Measurements from ENCODE around the gene LTN1.

LTN1 gene

GRCh38 chr21:28986677-28987076 lies 6.0 kb downstream of the LTN1 start:
- Histone ChIP-seq H3K9me3 (ENCODE audit: insufficient read depth, low read length) (no peaks in the 10 kb centered on the region), H3K79me2 (ENCODE audit: insufficient read depth, low read length) (peaks cover 56% of the 10 kb centered on the region), H3K4me3 (ENCODE audit: insufficient read depth, low read length, poor library complexity, severe bottlenecking) (no peak overlapping the region), H3K27ac (ENCODE audit: low read depth, low read length) (no peak overlapping the region), H3K9me2 (replicated peaks; ENCODE audit: insufficient read depth, low read length) (no peaks in the 10 kb centered on the region), H3F3A (ENCODE audit: insufficient read depth) (no peaks in the 10 kb centered on the region; the same call in 1 of the 2 replicates), H3K27me3 (ENCODE audit: low read length) (no peaks in the 10 kb centered on the region), H2AFZ (ENCODE audit: low read depth, low read length, severe bottlenecking) (no peak overlapping the region), H3K9ac (ENCODE audit: low read length) (no peak overlapping the region), H3K36me3 (ENCODE audit: low read length) (peaks cover 23% of the 10 kb centered on the region; the same call in 1 of the 2 replicates), H3K4me2 (ENCODE audit: low read depth, low read length, poor library complexity, severe bottlenecking) (no peak overlapping the region), H4K20me1 (ENCODE audit: low read depth, low read length) (no peaks in the 10 kb centered on the region)
- TF ChIP-seq CTCF (IDR thresholded peaks at IDR 0.05; ENCODE audit: insufficient read depth, low read length, poor library complexity, severe bottlenecking) = no peak
- TF ChIP-seq EZH2phosphoT487 (conservative IDR thresholded peaks at IDR 0.05; ENCODE audit: low read length) = no peak

- no peak overlapping the region for H3K4me3 ChIP-seq (ENCODE audit: insufficient read depth, low read length, poor library complexity, severe bottlenecking)
- no peak overlapping the region for H3K27ac ChIP-seq (ENCODE audit: low read depth, low read length)
- peaks cover 15% of the 10 kb centered on the region for H3K79me2 ChIP-seq (ENCODE audit: insufficient read depth, low read length)
- H3K9ac ChIP-seq (ENCODE audit: low read length) = no peak overlapping the region
- H4K20me1 ChIP-seq (ENCODE audit: low read depth, low read length) = no peaks in the 10 kb centered on the region
- H3K4me2 ChIP-seq (ENCODE audit: low read depth, low read length, poor library complexity, severe bottlenecking) = no peak overlapping the region
- no peak overlapping the region for H2AFZ ChIP-seq (ENCODE audit: low read depth, low read length, severe bottlenecking)
- TF ChIP-seq CTCF (IDR thresholded peaks at IDR 0.05; ENCODE audit: insufficient read depth, low read length, poor library complexity, severe bottlenecking) (no peak), EZH2phosphoT487 (conservative IDR thresholded peaks at IDR 0.05; ENCODE audit: low read length) (no peak)
- no peaks in the 10 kb centered on the region for H3K9me2 ChIP-seq (replicated peaks; ENCODE audit: insufficient read depth, low read length)
- no peaks in the 10 kb centered on the region for H3F3A ChIP-seq (ENCODE audit: insufficient read depth)
- no peaks in the 10 kb centered on the region for H3K27me3 ChIP-seq (ENCODE audit: low read length)
- H3K36me3 ChIP-seq (ENCODE audit: low read length) = peaks cover 34% of the 10 kb centered on the region; the same call in 1 of the 2 replicates
- no peaks in the 10 kb centered on the region for H3K9me3 ChIP-seq (ENCODE audit: insufficient read depth, low read length)
Observed at GRCh38 chr21:28982637-28983036, 10.0 kb downstream of the LTN1 start.

GRCh38 chr21:28979092-28979491 lies 13.6 kb downstream of the LTN1 start:
- Histone ChIP-seq H3K4me3 (ENCODE audit: insufficient read depth, low read length, poor library complexity, severe bottlenecking) (no peak overlapping the region), H3K36me3 (ENCODE audit: low read length) (peaks cover 27% of the 10 kb centered on the region), H3K27ac (ENCODE audit: low read depth, low read length) (no peak overlapping the region), H3F3A (ENCODE audit: insufficient read depth) (peaks cover 3% of the 10 kb centered on the region; the same call in 1 of the 2 replicates), H3K27me3 (ENCODE audit: low read length) (no peaks in the 10 kb centered on the region), H3K4me2 (ENCODE audit: low read depth, low read length, poor library complexity, severe bottlenecking) (no peak overlapping the region), H3K9me3 (ENCODE audit: insufficient read depth, low read length) (no peaks in the 10 kb centered on the region), H2AFZ (ENCODE audit: low read depth, low read length, severe bottlenecking) (no peak overlapping the region), H4K20me1 (ENCODE audit: low read depth, low read length) (no peaks in the 10 kb centered on the region), H3K9ac (ENCODE audit: low read length) (no peak overlapping the region), H3K79me2 (ENCODE audit: insufficient read depth, low read length) (0 out of 2 replicates have a peak, but pooled peaks cover 7% of the 10 kb centered on the region), H3K9me2 (replicated peaks; ENCODE audit: insufficient read depth, low read length) (no peaks in the 10 kb centered on the region)
- TF ChIP-seq CTCF (IDR thresholded peaks at IDR 0.05; ENCODE audit: insufficient read depth, low read length, poor library complexity, severe bottlenecking) (no peak), EZH2phosphoT487 (conservative IDR thresholded peaks at IDR 0.05; ENCODE audit: low read length) (no peak)

Data from SU-DHL-6 (cell line).